M059J (cell line): ENCODE data around the gene DSG1. TPM values are rescaled to one million over a fixed set of nuclear protein-coding genes. Genes with fewer than 3 reads are reported as not detected.

Experiments used
- total RNA-seq: library from RNA; depleted of rRNA; stranded (reverse); fragments of >200 nt; shearing (Covaris generic); gene quantifications from 2 replicates; pipeline ENCODE4 v1.2.3, GENCODE V29; 2014; rRNA removed

DSG1 gene
- total RNA-seq, 1 experiment from 2014 or later = not detected

Other genes with a start within 250 kb of the DSG1 start
- gene DSC2, start 215.7 kb upstream of the DSG1 start, total RNA-seq = not detected in 2 replicates
- gene DSC1, start 155.3 kb upstream of the DSG1 start, total RNA-seq = not detected in 2 replicates
- not detected in 2 replicates for gene DSG4, start 58.6 kb downstream of the DSG1 start, total RNA-seq
- not detected in 2 replicates for gene DSG3, start 129.6 kb downstream of the DSG1 start, total RNA-seq
- gene DSG2, start 180.0 kb downstream of the DSG1 start, total RNA-seq = 0.34 TPM in 1 of 2 replicates, not detected in the other